GM23338 (cell line): ENCODE data around the gene GRAMD1A. TPM values are rescaled to one million over a fixed set of nuclear protein-coding genes. Genes with fewer than 3 reads are reported as not detected.

Source experiments
- ATAC-seq: fragments of 200-7000 bp; cut with Tn5 transposase; 3 replicates; pipeline ENCODE4 v1.9.1; 2020
- DNase-seq: peaks from one replicate; pipeline ENCODE4 v3.0.0-alpha.2; 2015; ENCODE audit warnings: low spot score
- H2AFZ ChIP-seq: fragments of 200-600 bp; sonication (generic); 2 replicates; pipeline ENCODE4 v1.8.0; 2016; ENCODE audit warnings: antibody characterized with exemption, mild to moderate bottlenecking, moderate library complexity
- H3F3A ChIP-seq: fragments of 200-600 bp; sonication (generic); replicated peaks from 2 replicates; pipeline ENCODE4 v1.8.0; 2017; ENCODE audit warnings: antibody characterized with exemption, mixed run types, low read depth
- H3K27ac ChIP-seq: fragments of 200-600 bp; sonication (generic); 2 replicates; pipeline ENCODE4 v1.6.1; 2016; ENCODE audit warnings: low read depth
- H3K27me3 ChIP-seq: fragments of 200-600 bp; sonication (generic); 2 replicates; pipeline ENCODE4 v1.8.0; 2016; ENCODE audit warnings: mild to moderate bottlenecking, mixed run types, moderate library complexity; ENCODE audit not compliant: insufficient read depth
- H3K36me3 ChIP-seq: fragments of 200-600 bp; sonication (generic); 2 replicates; pipeline ENCODE4 v1.8.0; 2016; ENCODE audit warnings: mild to moderate bottlenecking; ENCODE audit not compliant: insufficient read depth
- H3K4me1 ChIP-seq: fragments of 200-600 bp; sonication (generic); 2 replicates; pipeline ENCODE4 v1.8.0; 2016; ENCODE audit warnings: mild to moderate bottlenecking, moderate library complexity; ENCODE audit not compliant: insufficient read depth
- H3K4me2 ChIP-seq: fragments of 200-600 bp; sonication (generic); 2 replicates; pipeline ENCODE4 v1.7.1; 2017; ENCODE audit warnings: mixed run types
- H3K4me3 ChIP-seq: fragments of 200-600 bp; sonication (generic); 2 replicates; pipeline ENCODE4 v1.6.1; 2016; ENCODE audit warnings: mixed run types
- H3K79me2 ChIP-seq: fragments of 200-600 bp; sonication (generic); replicated peaks from 2 replicates; pipeline ENCODE4 v1.8.0; 2017; ENCODE audit warnings: mild to moderate bottlenecking; ENCODE audit not compliant: insufficient read depth
- H3K9me2 ChIP-seq: fragments of 200-600 bp; sonication (generic); 2 replicates; pipeline ENCODE4 v1.8.0; 2017; ENCODE audit not compliant: insufficient read depth
- H4K20me1 ChIP-seq: fragments of 200-600 bp; sonication (generic); replicated peaks from 2 replicates; pipeline ENCODE4 v1.8.0; 2017; ENCODE audit warnings: mild to moderate bottlenecking; ENCODE audit not compliant: insufficient read depth
- H3K27ac Mint-ChIP-seq: 2 replicates; pipeline ENCODE4 v1.8.0; 2020; ENCODE audit warnings: inconsistent platforms, mild to moderate bottlenecking, moderate library complexity, mixed read lengths
- H3K27me3 Mint-ChIP-seq: 3 replicates; pipeline ENCODE4 v1.8.0; 2022; ENCODE audit warnings: low read depth, mild to moderate bottlenecking, moderate library complexity, mixed read lengths, inconsistent platforms; ENCODE audit not compliant: insufficient read depth, poor library complexity
- H3K36me3 Mint-ChIP-seq: 3 replicates; pipeline ENCODE4 v1.8.0; 2021; ENCODE audit warnings: low read depth, mild to moderate bottlenecking, inconsistent platforms, moderate library complexity, mixed read lengths
- H3K4me1 Mint-ChIP-seq: 3 replicates; pipeline ENCODE4 v1.8.0; 2020; ENCODE audit warnings: mild to moderate bottlenecking, inconsistent platforms, mixed read lengths
- H3K4me3 Mint-ChIP-seq: 3 replicates; pipeline ENCODE4 v1.8.0; 2021; ENCODE audit warnings: moderate library complexity, mild to moderate bottlenecking, inconsistent platforms, mixed read lengths
- H3K9me3 Mint-ChIP-seq: 3 replicates; pipeline ENCODE4 v1.8.0; 2020; ENCODE audit warnings: moderate library complexity, mild to moderate bottlenecking, inconsistent platforms, mixed read lengths
- CREB1 ChIP-seq: fragments of 250-450 bp; sonication (Bioruptor Pico); IDR thresholded peaks from 2 replicates; pipeline ENCODE4 v1.5.0; 2020; ENCODE audit warnings: low read depth, mild to moderate bottlenecking, moderate library complexity
- EZH2 ChIP-seq: fragments of 200-600 bp; sonication (generic); IDR thresholded peaks from one replicate; pipeline ENCODE4 v1.8.0; 2017; ENCODE audit warnings: antibody characterized with exemption, mild to moderate bottlenecking, low read depth; ENCODE audit not compliant: unreplicated experiment
- EZH2phosphoT487 ChIP-seq: fragments of 200-600 bp; sonication (generic); IDR thresholded peaks from one replicate; pipeline ENCODE4 v1.8.1; 2018; ENCODE audit warnings: antibody characterized with exemption; ENCODE audit not compliant: unreplicated experiment
- NANOG ChIP-seq: IDR thresholded peaks from 2 replicates; pipeline ENCODE4 v1.6.1; 2016; ENCODE audit warnings: antibody characterized with exemption, borderline replicate concordance
- POLR2AphosphoS5 ChIP-seq: IDR thresholded peaks from 2 replicates; pipeline ENCODE4 v1.6.1; 2016; ENCODE audit warnings: antibody characterized with exemption, low read depth
- ZNF114 ChIP-seq: fragments of 250-450 bp; sonication (Bioruptor Pico); IDR thresholded peaks from 2 replicates; pipeline ENCODE4 v1.5.0; 2020; ENCODE audit warnings: mild to moderate bottlenecking, moderate library complexity
- polyA plus RNA-seq: library from polyadenylated mRNA; unstranded; fragments of >200 nt; fragmentation: Nextera tagmentation; extraction: Ambion mirVana; gene quantifications from 2 replicates; pipeline ENCODE4 v1.2.1, GENCODE V29; 2016
- total RNA-seq: library from RNA; depleted of rRNA; stranded (reverse); fragments of >200 nt; shearing (Covaris generic); gene quantifications from 2 replicates; pipeline ENCODE4 v1.2.3, GENCODE V29; 2014
- TF ChIP-seq, protein P1 (sequence below): IDR thresholded peaks from one replicate; pipeline ENCODE4 v1.6.1; 2018; ENCODE audit warnings: antibody characterized with exemption; ENCODE audit not compliant: unreplicated experiment
- TF ChIP-seq, protein P2 (sequence below): IDR thresholded peaks from 2 replicates; pipeline ENCODE4 v1.6.1; 2016; ENCODE audit warnings: antibody characterized with exemption
- TF ChIP-seq, protein P3 (sequence below): fragments of 250-450 bp; sonication (Bioruptor Pico); IDR thresholded peaks from 2 replicates; pipeline ENCODE4 v1.5.0; 2020; ENCODE audit warnings: mild to moderate bottlenecking, moderate library complexity

The GRAMD1A gene
- total and polyA plus RNA-seq, 2 experiments from 2014 or later, result 122 to 174 TPM

DNA sequence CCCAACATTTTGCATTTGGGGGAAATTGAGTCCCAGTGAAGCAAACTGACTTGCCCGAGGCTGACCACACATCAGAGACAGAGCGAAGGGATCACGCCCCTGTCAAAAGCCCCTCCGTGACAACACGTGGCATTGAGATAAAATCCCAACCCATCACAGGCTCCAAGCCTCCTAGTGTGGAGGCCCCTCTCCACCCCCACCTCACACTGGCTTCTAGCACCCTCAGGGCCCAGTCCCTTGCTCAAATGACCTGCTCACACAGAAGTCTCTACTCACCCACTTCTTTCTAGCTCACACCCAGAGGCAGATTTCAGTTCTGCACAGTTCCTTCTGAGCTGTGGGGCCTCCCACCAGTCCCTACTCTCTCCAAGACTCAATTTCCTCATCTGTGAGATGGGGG, 51.7 kb downstream of the GRAMD1A start:
- Histone ChIP-seq H3K27me3 (no peaks in the 10 kb centered on the region), H3K79me2 (no peaks in the 10 kb centered on the region), H2AFZ (no peak overlapping the region), H3K9me2 (no peaks in the 10 kb centered on the region), H3K36me3 (no peaks in the 10 kb centered on the region), H3K4me3 (no peak overlapping the region), H3K4me1 (peaks cover 5% of the 10 kb centered on the region; the same call in 1 of the 2 replicates), H3K27ac (no peak overlapping the region), H3F3A (peaks cover 4% of the 10 kb centered on the region; the same call in 1 of the 2 replicates), H4K20me1 (no peaks in the 10 kb centered on the region), H3K4me2 (no peak overlapping the region)
- no peak overlapping the region for H3K4me3 Mint-ChIP-seq
- H3K36me3 Mint-ChIP-seq, result peaks cover 18% of the 10 kb centered on the region
- peaks cover 18% of the 10 kb centered on the region for H3K27me3 Mint-ChIP-seq
- ATAC-seq, result no peak
- TF ChIP-seq EZH2phosphoT487, result no peak
- TF ChIP-seq, protein P1, sequence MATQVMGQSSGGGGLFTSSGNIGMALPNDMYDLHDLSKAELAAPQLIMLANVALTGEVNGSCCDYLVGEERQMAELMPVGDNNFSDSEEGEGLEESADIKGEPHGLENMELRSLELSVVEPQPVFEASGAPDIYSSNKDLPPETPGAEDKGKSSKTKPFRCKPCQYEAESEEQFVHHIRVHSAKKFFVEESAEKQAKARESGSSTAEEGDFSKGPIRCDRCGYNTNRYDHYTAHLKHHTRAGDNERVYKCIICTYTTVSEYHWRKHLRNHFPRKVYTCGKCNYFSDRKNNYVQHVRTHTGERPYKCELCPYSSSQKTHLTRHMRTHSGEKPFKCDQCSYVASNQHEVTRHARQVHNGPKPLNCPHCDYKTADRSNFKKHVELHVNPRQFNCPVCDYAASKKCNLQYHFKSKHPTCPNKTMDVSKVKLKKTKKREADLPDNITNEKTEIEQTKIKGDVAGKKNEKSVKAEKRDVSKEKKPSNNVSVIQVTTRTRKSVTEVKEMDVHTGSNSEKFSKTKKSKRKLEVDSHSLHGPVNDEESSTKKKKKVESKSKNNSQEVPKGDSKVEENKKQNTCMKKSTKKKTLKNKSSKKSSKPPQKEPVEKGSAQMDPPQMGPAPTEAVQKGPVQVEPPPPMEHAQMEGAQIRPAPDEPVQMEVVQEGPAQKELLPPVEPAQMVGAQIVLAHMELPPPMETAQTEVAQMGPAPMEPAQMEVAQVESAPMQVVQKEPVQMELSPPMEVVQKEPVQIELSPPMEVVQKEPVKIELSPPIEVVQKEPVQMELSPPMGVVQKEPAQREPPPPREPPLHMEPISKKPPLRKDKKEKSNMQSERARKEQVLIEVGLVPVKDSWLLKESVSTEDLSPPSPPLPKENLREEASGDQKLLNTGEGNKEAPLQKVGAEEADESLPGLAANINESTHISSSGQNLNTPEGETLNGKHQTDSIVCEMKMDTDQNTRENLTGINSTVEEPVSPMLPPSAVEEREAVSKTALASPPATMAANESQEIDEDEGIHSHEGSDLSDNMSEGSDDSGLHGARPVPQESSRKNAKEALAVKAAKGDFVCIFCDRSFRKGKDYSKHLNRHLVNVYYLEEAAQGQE, result no peak
- TF ChIP-seq CREB1, result no peak
- no peak for TF ChIP-seq EZH2
- H3K27ac Mint-ChIP-seq, result no peak overlapping the region
- no peak for DNase-seq
- H3K4me1 Mint-ChIP-seq, result peaks cover 18% of the 10 kb centered on the region
- peaks cover 3% of the 10 kb centered on the region; the same call in 2 of the 3 replicates for H3K9me3 Mint-ChIP-seq

DNA sequence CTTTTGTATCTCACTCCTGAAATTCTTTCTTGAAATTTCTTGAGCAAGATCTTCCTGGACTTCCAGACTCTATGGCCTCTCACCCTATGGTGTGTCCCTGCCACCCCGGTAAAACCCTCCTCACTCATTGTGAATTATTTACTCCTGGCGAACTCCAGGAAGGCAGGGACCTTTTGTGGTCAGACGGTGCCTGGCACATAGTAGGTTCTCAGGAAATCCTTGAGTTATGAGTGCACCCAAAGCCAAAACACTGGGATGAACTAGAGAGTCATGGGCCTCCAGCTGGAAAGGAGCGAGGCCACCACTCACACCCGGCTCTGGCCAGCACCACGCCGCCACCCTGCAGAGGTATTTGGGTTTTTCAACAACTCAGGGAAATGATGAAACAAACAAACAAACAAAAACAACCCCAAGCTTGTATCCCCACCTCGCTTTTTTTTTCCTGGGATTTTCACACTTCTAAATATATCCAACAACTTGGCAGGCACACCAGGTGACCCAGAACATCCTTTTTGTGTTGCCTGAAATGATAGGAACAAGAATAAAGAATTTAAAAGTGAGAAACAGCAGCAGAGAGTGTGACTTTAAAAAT, 52.6 kb downstream of the GRAMD1A start:
- Histone ChIP-seq H3K27me3 (no peaks in the 10 kb centered on the region), H3K4me2 (no peak overlapping the region), H3F3A (peaks cover 4% of the 10 kb centered on the region; the same call in 1 of the 2 replicates), H3K79me2 (no peaks in the 10 kb centered on the region), H3K4me3 (no peak overlapping the region), H4K20me1 (no peaks in the 10 kb centered on the region), H3K27ac (no peak overlapping the region), H2AFZ (no peak overlapping the region), H3K9me2 (no peaks in the 10 kb centered on the region), H3K36me3 (no peaks in the 10 kb centered on the region), H3K4me1 (peaks cover 5% of the 10 kb centered on the region; the same call in 1 of the 2 replicates)
- peaks cover 18% of the 10 kb centered on the region for H3K36me3 Mint-ChIP-seq
- peaks cover 18% of the 10 kb centered on the region for H3K27me3 Mint-ChIP-seq
- DNase-seq (no peak), ATAC-seq (no peak)
- no peak overlapping the region for H3K4me3 Mint-ChIP-seq
- H3K27ac Mint-ChIP-seq, result peak overlapping the region; percentile 32
- H3K4me1 Mint-ChIP-seq, result peaks cover 19% of the 10 kb centered on the region
- peaks cover 3% of the 10 kb centered on the region; the same call in 2 of the 3 replicates for H3K9me3 Mint-ChIP-seq
- TF ChIP-seq ZNF114 (CRISPR knock-in tag), result no peak
- TF ChIP-seq POLR2AphosphoS5, result no peak
- TF ChIP-seq, protein P2, sequence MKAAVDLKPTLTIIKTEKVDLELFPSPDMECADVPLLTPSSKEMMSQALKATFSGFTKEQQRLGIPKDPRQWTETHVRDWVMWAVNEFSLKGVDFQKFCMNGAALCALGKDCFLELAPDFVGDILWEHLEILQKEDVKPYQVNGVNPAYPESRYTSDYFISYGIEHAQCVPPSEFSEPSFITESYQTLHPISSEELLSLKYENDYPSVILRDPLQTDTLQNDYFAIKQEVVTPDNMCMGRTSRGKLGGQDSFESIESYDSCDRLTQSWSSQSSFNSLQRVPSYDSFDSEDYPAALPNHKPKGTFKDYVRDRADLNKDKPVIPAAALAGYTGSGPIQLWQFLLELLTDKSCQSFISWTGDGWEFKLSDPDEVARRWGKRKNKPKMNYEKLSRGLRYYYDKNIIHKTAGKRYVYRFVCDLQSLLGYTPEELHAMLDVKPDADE, result no peak
- TF ChIP-seq EZH2, result no peak
- TF ChIP-seq, protein P3, sequence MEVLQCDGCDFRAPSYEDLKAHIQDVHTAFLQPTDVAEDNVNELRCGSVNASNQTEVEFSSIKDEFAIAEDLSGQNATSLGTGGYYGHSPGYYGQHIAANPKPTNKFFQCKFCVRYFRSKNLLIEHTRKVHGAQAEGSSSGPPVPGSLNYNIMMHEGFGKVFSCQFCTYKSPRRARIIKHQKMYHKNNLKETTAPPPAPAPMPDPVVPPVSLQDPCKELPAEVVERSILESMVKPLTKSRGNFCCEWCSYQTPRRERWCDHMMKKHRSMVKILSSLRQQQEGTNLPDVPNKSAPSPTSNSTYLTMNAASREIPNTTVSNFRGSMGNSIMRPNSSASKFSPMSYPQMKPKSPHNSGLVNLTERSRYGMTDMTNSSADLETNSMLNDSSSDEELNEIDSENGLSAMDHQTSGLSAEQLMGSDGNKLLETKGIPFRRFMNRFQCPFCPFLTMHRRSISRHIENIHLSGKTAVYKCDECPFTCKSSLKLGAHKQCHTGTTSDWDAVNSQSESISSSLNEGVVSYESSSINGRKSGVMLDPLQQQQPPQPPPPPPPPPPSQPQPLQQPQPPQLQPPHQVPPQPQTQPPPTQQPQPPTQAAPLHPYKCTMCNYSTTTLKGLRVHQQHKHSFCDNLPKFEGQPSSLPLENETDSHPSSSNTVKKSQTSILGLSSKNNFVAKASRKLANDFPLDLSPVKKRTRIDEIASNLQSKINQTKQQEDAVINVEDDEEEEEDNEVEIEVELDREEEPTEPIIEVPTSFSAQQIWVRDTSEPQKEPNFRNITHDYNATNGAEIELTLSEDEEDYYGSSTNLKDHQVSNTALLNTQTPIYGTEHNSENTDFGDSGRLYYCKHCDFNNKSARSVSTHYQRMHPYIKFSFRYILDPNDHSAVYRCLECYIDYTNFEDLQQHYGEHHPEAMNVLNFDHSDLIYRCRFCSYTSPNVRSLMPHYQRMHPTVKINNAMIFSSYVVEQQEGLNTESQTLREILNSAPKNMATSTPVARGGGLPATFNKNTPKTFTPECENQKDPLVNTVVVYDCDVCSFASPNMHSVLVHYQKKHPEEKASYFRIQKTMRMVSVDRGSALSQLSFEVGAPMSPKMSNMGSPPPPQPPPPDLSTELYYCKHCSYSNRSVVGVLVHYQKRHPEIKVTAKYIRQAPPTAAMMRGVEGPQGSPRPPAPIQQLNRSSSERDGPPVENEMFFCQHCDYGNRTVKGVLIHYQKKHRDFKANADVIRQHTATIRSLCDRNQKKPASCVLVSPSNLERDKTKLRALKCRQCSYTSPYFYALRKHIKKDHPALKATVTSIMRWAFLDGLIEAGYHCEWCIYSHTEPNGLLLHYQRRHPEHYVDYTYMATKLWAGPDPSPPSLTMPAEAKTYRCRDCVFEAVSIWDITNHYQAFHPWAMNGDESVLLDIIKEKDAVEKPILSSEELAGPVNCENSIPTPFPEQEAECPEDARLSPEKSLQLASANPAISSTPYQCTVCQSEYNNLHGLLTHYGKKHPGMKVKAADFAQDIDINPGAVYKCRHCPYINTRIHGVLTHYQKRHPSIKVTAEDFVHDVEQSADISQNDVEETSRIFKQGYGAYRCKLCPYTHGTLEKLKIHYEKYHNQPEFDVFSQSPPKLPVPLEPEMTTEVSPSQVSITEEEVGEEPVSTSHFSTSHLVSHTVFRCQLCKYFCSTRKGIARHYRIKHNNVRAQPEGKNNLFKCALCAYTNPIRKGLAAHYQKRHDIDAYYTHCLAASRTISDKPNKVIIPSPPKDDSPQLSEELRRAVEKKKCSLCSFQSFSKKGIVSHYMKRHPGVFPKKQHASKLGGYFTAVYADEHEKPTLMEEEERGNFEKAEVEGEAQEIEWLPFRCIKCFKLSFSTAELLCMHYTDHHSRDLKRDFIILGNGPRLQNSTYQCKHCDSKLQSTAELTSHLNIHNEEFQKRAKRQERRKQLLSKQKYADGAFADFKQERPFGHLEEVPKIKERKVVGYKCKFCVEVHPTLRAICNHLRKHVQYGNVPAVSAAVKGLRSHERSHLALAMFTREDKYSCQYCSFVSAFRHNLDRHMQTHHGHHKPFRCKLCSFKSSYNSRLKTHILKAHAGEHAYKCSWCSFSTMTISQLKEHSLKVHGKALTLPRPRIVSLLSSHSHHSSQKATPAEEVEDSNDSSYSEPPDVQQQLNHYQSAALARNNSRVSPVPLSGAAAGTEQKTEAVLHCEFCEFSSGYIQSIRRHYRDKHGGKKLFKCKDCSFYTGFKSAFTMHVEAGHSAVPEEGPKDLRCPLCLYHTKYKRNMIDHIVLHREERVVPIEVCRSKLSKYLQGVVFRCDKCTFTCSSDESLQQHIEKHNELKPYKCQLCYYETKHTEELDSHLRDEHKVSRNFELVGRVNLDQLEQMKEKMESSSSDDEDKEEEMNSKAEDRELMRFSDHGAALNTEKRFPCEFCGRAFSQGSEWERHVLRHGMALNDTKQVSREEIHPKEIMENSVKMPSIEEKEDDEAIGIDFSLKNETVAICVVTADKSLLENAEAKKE, result no peak
- TF ChIP-seq NANOG, result no peak
